Choroid plexus epithelial cell (primary cell): ENCODE results near the gene DNAJC1.

Experiments
- DNase-seq: peaks from one replicate; pipeline ENCODE4 v3.0.0-alpha.2; 2010; ENCODE audit warnings: low read depth
- H3K4me3 ChIP-seq: 2 replicates; pipeline ENCODE4 v1.5.1; 2011; ENCODE audit warnings: low read depth, mild to moderate bottlenecking, control low read depth, low read length, moderate library complexity
- TF ChIP-seq, protein P1 (sequence below): conservative IDR thresholded peaks from 2 replicates; pipeline ENCODE4 v1.5.1; 2011; ENCODE audit warnings: low read depth, mild to moderate bottlenecking, control low read depth, inconsistent platforms, low read length, moderate library complexity

The DNAJC1 gene

DNA sequence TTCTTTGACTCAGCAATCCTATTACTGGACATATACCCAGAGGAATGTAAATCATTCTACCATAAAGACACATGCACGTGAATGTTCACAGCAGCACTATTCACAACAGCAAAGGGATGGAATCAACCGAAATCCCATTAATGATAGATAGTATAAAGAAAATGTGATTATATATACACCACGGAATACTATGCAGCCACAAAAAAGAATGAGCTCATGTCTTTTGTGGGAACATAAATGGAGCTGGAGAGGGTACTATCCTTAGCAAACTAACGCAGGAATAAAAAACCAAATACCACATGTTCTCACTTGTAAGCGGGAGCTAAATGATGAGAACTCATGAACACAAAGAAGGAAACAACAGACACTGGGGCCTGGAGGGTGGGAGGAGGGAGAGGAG, 201.9 kb downstream of the DNAJC1 start:
- no peak overlapping the region for H3K4me3 ChIP-seq
- TF ChIP-seq, protein P1, sequence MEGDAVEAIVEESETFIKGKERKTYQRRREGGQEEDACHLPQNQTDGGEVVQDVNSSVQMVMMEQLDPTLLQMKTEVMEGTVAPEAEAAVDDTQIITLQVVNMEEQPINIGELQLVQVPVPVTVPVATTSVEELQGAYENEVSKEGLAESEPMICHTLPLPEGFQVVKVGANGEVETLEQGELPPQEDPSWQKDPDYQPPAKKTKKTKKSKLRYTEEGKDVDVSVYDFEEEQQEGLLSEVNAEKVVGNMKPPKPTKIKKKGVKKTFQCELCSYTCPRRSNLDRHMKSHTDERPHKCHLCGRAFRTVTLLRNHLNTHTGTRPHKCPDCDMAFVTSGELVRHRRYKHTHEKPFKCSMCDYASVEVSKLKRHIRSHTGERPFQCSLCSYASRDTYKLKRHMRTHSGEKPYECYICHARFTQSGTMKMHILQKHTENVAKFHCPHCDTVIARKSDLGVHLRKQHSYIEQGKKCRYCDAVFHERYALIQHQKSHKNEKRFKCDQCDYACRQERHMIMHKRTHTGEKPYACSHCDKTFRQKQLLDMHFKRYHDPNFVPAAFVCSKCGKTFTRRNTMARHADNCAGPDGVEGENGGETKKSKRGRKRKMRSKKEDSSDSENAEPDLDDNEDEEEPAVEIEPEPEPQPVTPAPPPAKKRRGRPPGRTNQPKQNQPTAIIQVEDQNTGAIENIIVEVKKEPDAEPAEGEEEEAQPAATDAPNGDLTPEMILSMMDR, result no peak
- DNase-seq, result no peak

DNA sequence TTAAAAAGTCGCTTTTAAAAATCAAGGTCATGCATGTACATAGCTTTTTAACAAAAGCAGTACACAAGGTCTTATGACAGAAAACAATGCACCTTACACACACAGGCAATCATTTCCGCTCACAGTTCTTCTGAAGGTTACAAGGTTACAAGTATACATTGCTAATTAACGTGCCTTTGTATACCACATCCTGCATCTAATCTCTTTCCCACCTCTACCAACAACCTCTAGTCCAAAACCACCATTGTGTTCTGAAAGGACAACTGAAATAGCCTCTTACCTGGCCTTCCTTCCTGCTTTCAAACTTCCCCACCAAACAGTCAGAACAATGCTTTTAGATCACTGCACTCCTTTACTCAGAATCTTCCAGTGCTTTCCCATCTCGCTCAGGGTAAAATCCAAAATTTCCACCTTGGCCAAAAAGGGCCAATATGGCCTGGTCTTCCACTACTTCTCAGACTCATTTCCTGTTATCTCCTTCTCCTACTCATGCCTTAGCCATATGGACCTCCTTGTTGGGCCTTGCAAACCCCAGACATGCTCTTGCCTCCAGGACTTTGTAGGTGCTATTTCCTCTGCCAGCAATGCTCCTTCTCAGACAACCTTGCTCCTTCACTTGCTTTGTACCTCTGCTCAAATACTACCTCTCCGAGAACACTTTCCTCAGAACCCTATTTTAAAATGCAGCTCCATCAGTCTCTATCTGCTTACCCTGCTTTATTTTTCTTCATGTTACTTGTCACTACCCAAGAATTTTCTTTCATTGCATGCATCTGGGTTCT, 205.4 kb downstream of the DNAJC1 start:
- TF ChIP-seq, protein P1, result no peak
- no peak overlapping the region for H3K4me3 ChIP-seq
- no peak for DNase-seq

DNA sequence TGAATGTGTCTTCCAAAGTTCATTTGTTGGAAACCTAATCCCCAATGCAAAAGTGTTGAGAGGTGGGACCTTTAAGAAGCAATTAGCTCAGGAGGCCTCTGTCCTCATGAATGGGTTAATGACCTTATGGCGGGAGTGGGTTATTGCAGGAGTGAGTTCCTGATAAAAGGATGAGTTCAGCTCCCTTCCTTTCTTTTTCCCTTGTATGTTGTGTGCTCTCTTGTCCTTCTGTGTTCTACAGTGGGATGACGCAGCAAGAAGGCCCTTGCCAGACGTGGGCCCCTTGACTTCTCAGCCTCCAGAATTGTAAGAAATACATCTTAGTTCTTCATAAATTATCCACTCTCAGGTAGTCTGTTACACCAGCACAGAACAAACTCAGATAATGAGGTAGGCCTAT, 206.0 kb downstream of the DNAJC1 start:
- no peak for DNase-seq
- TF ChIP-seq, protein P1, result no peak
- H3K4me3 ChIP-seq, result no peak overlapping the region

DNA sequence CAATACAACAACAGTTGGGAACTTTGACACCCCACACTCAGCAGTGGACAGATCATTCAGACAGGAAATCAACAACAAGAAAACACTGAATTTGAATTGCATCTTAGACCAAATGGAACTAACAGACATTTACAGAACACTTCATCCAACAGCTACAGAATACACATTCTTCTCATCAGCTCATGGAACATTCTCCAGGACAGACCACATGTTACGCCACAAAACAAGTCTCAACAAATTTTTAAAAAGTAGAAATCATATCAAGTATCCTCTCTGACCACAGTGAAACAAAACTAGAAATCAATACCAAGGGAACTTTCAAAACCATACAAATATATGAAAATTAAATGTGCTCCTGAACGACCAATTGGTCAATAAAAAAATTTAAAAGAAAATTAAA, 212.3 kb downstream of the DNAJC1 start:
- no peak for DNase-seq
- H3K4me3 ChIP-seq, result no peak overlapping the region
- TF ChIP-seq, protein P1, result no peak

DNA sequence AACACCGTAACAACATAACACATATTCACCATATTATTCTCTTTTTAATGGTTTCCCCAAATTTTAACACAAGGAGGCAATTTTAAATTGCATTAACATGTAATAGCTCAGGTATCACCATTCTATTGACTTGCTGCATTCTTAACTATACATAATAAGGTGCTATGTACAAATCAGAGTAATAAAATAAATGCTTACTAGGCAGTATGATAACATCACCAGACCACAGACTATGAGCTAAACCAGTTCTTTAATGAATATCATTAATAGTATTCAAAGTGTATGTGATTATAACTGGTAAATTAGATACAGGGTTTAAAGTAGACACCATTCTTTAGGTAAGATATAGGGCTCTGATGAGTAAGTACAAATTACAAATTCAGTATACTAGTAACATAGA, 226.6 kb downstream of the DNAJC1 start:
- H3K4me3 ChIP-seq, result no peak overlapping the region
- TF ChIP-seq, protein P1, result no peak

DNA sequence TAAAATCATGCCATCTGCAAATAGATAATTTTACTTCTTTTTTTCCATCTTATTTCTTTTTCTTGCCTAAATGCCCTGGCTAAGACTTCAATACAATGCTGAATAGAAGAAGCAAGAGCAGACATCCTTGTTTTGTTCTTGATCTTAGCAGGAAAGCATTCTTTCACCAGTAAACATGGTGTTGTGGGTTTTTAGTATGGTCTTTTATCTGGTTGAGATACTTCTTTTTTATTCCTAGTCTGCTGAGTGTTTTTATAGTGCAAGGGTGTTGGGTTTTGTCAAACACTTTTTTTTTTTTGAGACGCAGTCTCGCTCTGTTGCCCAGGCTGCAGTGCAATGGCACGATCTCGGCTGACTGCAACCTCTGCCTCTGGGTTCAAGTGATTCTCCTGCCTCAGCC, 232.3 kb downstream of the DNAJC1 start:
- TF ChIP-seq, protein P1, result no peak
- no peak for DNase-seq
- H3K4me3 ChIP-seq, result no peak overlapping the region

More for the DNA sequence above, 226.6 kb downstream of the DNAJC1 start:
- no peak for DNase-seq

DNA sequence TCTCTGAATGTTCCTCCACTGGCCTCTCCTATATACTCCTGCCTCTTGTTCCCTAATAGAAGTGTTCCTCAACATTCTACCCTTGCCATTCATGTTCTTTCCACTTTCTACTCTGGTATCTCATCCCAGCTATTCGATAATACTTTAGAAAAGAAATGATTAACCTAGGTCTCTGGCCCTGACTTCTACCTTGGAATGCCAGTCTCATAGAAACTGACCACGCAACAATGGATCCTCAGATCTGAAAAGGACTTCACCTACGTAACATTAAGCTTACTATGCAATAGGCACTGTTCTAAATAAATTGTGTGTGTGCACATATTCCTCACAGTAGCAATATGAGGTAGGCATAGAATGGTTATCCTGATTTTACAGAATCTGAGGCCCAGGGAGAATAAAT, 234.5 kb downstream of the DNAJC1 start:
- TF ChIP-seq, protein P1, result no peak
- DNase-seq, result no peak
- H3K4me3 ChIP-seq, result no peak overlapping the region
